Skeletal muscle cell (primary cell): Measurements from ENCODE around the gene STAC2.
"Not testable (repeated sequence)": the region's sequence is repeated elsewhere in the genome, so short reads cannot be mapped to it uniquely, and the experiment has no call there.

Experiments
- DNase-seq: peaks from one replicate; pipeline ENCODE4 v3.0.0-alpha.2; 2010; ENCODE audit warnings: low read depth
- H3K4me3 ChIP-seq: 2 replicates; pipeline ENCODE4 v1.5.1; 2011; ENCODE audit warnings: low read depth, mild to moderate bottlenecking, control low read depth, low read length, moderate library complexity

Gene STAC2, protein sequence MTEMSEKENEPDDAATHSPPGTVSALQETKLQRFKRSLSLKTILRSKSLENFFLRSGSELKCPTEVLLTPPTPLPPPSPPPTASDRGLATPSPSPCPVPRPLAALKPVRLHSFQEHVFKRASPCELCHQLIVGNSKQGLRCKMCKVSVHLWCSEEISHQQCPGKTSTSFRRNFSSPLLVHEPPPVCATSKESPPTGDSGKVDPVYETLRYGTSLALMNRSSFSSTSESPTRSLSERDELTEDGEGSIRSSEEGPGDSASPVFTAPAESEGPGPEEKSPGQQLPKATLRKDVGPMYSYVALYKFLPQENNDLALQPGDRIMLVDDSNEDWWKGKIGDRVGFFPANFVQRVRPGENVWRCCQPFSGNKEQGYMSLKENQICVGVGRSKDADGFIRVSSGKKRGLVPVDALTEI

DNA sequence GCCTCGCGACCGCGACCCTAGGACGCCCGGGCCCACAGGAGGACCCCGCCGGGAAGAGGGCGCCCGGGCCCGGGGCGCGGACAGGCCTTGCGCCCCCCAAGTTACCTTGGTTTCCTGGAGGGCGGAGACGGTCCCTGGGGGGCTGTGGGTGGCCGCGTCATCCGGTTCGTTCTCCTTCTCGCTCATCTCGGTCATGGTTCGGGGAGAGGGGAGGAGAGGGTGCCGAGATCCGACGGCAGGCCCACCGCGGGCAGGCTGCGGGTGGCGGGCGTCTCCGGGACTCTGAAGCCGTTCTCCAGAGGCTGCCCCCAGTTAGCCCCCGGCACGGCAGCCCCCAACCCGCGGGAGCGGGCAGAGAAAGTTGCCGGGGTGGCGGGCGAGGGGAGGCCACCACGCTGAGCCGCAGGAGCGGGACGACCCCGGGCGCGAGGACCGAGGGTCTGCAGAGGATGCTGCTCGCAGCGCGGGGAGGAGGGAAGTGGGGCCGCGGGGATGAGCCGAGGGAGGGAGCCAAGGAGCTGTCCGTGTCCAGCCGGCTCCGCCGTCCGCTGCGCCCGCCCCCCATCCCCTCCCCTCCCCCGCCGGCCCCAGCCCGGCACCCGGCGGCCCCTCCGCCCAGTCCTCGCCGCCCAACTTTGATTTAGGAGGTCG, at the start of gene STAC2:
Gene STAC2 (minus strand): TSS at position 638 of the 651 bp plus-strand sequence. CDS start 443 bp downstream, at position 195.
- peak within 1 kb of the TSS; percentile 43 for H3K4me3 ChIP-seq
- no peak for DNase-seq

DNA sequence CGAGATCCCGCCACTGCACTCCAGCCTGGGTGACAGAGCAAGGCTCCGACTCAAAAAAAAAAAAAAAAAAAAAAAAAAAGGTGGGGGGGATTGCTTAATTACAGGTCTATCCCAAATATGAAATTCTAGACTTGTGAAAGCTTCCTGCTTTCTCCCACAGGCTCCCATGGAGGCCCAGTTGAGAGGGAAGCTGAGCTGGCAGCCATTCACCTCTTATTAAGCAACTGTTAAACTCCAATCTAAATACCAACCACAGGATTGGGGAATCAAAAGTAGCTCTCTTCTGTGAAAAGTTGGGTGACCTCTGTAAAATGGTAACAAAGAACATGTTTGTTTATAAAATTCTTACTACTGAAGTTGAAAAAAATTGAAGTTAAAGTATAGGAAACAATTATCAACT, 45.8 kb upstream of the STAC2 start:
- H3K4me3 ChIP-seq, result no peak overlapping the region
- DNase-seq, result peak; percentile 18

DNA sequence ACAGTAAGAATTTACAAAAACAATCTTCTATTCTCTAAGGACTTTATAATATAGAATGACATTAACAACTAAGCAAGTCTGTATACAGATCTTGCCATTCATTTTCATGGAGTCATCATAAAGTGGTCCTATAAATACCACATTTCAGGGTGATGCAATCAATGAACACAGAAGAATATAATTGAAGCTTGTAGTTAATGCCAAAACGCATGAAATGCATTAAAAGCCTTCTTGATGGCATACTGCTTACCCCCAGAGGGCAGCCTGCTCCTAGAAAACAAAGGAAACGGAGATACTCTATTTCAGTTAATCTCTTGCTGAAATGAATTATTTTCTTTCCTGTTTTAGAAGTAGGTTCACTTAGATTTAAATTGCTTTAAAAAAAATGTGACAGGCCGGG, 45.2 kb upstream of the STAC2 start:
- H3K4me3 ChIP-seq, result no peak overlapping the region
- DNase-seq, result peak; percentile 62

DNA sequence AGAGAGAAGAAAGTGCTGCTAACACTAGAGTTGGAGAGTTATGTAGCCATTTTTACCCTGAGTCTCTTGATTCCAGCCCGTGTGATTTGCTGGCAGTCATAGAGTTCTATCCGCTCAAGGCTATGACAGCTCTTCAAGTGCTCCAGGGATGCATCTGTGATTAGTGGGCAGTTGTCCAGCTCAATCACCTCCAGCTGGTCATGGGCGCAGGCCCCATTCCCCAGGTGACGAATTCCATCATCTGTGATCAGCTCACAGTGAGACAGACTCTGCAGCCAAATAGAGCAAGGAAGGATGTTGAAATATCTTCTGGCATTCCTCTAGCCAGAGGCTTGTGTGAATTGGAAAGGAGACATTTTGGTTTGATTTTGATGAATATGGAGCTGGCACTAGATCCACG, 38.4 kb upstream of the STAC2 start:
- no peak for DNase-seq
- H3K4me3 ChIP-seq, result no peak overlapping the region

DNA sequence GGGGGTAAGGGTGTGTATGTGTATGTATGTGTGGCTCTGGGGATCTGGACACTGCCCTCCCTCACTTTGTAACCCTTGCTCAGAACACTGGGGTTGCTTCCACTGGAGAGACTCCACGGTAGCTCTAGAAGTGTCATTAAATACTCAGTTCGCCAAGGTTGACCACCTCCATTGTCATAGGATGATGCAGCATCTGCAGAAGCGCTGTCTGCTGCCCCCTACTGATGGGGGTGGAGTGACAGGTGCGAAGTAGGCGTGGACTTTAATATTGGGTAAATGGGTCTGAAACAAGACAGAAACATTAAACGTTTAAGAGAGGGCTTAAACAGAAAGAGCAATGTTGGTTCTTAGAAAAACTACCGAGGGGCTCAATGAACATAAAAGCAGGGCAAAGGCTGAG, 35.5 kb upstream of the STAC2 start:
- no peak overlapping the region for H3K4me3 ChIP-seq
- DNase-seq, result no peak

DNA sequence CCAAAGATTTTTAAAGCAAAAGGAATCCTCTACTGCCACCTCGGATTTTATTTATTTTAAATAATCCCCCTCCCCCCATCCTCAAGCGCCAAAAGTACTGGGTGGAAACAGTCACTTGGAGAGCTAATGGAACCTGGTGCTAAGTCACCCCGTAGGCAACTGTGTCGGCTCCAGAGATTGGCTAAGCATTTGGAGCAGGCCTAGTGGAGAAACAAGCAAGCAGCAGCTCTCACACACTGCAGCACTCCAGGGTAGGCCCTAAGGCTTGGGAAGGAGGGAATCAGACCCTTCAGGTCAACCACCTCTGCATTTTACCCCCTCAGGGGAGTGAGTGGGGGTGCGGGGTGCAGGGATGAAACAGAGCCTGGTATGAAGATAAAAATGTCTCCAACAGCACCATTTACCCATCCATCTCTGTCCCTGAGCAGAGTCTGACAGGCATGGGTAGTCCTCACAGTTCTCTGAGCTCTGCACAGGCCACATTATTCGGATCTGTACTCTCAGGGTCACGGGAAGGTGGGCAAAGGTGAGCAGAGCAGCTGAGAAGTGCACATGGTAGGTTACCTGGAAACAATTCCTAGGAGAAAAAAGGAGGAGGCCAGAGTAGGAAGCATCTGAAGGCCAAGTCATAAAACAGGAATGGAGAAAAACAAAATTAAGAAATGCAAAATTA, 27.2 kb upstream of the STAC2 start:
- no peak for DNase-seq
- H3K4me3 ChIP-seq, result no peak overlapping the region

DNA sequence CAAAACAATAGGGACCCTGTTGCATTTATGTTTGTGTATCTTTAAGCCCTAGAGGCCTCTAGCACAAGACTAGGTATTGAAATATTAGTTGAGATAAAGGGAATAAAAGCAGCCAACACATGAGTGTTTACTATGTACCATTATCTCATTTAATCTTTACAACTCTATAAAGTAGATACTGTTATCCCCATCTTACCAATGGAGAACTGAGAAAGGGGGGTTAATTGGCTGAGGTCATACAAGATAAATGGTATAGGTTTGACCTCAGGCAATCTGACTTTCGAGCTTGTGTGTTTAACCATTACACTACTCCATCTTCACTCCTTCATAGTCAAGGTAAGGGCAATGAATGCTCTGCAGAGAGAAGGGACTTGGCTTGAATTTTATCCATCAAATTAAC, 26.3 kb upstream of the STAC2 start:
- DNase-seq, result no peak
- no peak overlapping the region for H3K4me3 ChIP-seq

DNA sequence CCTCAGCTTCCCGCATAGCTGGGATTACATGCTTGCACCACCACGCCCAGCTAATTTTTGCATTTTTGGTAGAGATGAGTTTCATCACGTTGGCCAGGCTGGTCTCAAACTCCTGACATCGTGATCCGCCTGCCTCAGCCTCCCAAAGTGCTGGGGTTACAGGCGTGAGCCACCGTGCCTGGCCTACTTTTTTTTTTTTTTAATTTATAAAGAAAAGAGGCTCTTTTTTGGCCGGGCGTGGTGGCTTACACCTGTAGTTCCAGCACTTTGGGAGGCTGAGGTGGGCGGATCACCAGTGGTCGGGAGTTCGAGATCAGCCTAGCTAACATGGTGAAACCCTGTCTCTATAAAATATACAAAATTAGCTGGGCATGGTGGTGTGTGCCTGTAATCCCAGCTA, 24.3 kb upstream of the STAC2 start:
- H3K4me3 ChIP-seq, DNase-seq: not testable (repeated sequence)

DNA sequence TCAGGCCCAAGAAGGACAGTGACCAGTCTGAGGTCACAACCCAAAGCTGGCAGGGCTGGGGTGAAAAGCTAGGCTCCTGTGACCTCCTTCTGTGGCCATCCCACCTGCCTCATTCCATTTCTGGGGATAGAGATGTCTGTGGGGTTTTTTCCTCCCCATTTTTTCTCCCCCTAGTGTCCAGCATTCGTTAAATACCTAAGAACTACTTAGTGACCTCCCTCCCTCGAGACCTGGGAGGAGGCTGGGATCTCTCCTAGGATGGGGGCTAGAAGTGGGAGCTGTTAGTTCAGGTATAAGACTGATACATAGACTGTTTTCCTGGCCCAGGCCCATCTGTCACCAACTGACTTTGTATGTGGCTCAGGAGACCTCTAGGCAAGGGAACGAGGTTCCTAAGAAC, 20.5 kb upstream of the STAC2 start:
- no peak for DNase-seq
- H3K4me3 ChIP-seq, result no peak overlapping the region

DNA sequence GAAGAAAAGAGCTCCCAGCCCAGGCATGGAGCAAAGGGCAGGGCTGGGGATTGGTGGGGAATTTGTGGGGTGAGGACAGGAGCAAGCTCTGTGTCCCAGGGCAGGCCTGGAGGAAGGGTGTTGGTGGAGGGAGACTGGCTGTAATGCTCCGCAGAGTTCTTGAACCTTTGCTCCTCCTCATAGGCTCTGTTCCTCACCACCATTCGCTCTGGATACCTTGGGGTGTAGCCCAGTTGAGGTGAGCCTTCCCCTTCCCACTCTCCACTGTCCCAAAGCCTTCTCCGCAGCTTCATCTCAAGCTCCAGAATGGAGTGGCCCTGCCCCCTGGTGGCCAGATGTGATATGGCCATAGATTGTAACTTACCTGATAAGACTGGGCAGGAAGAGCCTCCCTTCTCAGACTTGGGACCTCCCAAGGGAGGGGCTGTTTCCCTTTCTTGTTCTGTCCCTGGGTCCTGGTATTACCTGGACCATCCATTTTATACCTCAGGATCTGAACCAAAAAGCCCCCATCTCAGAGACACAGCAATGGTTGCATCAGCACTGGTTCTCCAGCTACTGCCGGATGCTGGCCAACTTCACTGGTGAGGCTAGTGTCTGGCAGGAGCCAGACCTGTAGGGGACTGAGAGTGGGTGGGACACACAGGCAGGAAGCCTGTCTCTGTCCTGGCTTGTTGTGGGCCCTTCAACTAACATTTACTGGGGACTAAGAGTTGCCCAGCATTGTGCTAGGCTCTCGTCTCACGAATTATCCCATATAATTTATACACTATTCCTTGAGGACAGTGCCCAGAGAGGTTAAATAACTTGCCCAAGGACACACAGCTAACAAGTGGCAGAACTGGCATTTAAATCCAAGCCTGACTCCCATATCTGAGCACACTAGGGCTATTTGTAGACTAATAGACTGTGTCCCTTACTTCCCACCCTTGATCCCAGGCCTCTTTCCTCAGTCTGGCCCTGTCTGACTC, 19.1 kb upstream of the STAC2 start:
- peak; percentile 33 for DNase-seq
- H3K4me3 ChIP-seq, result no peak overlapping the region

DNA sequence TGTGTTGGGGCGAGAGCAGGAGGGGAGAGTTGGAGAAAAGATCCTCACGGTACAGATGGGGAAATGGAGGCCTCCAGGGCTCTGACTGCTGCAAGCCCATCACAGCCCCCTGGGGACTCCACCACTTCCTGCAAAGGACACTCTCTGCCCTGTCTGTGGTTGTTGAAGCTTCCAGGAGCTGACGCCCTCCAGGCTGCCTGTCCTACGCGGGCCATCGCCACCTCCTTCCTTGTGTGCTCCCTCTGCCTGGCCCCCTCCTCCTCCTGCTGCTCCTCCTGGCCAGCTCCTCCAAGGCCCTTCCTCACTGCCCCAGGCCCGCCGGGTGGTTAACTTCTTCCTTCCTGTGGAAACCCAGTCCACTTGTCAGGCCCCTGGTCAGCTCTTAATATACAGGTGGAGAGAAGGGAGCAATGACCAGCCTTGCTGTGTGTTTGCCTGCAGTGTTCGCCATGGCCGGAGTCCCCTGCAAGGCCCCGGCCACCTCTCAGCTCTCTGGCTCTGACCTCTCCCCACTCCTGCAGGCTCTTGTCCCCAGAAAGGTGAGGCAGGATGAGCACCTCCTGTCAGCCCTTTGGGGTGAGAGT, 18.4 kb upstream of the STAC2 start:
- no peak for DNase-seq
- no peak overlapping the region for H3K4me3 ChIP-seq

DNA sequence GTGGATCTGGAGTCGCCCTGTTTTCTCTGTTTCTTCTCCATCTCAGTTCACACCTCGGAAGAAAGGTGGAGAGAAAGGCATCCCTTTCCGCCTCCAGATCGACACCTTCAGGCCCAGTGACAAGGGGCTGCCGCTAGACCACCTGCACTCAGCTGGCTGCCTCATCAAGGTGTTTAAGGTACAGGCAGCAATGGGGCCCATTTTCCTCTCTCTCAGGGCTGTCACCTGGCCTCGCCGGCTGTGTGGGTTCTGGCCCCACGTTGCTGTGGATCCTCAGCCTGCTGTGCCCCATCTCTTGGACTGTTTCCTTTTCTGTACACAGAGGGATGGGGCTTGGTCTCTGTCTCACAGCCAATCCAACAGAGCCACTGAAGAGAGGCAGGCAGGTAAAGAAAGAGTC, 17.4 kb upstream of the STAC2 start:
- DNase-seq, result no peak

DNA sequence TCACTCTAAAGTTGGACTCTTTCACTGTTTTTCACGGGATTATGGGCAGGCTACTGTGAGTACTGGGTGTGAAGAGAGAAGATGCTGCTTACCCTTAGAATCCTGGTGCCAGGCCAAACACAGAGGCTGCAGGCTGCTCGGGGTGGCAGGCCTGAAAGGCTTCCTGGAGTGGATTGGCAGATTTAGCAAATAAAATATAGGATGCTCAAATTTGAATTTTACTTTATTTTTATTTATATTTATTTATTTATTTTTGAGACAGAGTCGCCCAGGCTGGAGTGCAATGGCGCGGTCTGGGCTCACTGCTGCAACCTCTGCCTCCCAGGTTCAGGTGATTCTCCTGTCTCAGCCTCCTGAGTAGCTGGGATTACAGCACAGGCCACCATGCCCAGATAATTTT, 14.9 kb upstream of the STAC2 start:
- no peak overlapping the region for H3K4me3 ChIP-seq
- DNase-seq, result no peak

More for the DNA sequence above, 17.4 kb upstream of the STAC2 start:
- no peak overlapping the region for H3K4me3 ChIP-seq

DNA sequence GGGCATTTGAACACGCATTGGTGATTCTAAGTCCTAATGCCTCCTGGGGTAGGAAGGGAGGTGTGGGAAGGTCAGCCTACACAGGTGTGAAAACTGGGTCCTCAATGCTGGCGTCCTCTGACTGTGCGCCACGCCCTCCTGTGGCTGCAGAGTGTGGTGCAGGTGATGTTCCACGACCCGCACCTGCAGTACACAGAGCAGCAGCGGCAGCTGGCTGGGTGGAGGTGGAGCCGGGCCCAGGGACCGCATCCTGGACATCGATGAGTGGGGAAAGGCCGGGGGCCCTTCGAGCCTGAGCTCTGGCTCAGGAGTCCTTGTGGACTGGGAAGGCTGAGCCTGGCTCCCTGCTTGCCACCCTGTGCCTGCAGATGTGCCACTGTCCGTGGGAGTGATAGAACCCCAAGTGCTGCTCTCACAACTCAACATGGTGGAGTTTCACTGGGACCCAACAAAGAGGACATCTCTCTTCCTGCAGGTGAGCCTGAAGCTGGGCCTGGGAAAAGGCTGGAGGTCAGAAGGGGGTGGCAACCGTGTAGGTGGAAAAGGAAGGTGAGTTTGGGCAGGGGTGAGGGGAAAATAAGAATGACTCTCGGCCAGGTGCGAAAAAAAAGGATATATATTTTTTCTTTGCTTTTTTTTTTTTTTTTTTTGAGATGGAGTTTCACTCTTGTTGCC, 14.0 kb upstream of the STAC2 start:
- no peak for DNase-seq
- H3K4me3 ChIP-seq, result no peak overlapping the region

DNA sequence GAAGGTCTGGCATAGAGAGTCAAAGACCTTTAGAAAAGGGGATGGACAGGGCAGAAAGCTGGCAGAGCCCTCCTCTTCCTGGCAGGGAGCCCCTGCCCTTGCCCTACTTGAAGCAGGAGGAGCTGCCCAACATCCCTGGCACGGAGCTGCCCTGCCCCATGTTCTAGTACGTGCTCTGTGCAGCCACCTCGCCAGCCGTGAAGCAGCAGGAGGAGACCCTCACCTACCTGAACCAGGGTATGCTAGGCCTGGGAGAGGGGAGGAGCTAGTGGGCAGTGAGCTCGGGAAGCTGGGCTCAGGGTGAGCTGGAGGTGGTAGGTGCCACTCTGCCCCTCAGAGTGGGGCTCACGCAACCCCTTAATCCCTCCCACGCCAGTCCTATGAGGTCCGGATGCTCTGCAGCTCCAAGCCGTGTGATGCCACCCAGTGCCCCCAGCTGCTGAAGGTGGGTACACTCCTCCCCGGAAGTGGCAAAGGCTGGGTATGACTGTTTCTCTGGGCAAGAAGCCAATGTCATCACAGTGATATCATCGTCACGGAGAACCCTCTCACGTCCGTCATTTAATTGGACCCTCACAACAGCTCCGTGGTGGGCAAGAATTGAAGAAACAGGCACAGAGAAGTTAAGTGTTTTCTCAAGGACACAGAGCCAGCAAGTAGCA, 12.7 kb upstream of the STAC2 start:
- no peak for DNase-seq
- H3K4me3 ChIP-seq, result no peak overlapping the region

DNA sequence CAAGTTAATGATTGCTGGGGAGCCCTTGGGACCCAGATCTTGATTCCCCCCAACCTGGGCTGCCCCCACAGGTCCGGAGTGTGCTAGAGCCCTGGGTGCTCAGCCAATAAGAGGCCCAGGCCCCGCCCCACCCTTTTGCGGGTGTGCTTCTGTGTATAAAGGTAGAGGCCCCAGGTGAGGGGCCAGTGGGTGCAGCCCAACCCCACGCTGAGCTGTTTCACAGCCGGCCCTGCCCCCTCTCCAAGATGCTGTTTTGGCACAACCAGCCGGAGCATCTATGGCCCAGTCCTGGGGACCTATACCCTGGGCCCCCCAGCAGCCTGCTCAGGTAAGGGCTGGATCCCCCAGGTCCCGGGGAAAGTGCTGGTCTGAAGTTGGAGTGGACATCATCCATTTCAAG, 11.8 kb upstream of the STAC2 start:
- no peak for DNase-seq
- no peak overlapping the region for H3K4me3 ChIP-seq

DNA sequence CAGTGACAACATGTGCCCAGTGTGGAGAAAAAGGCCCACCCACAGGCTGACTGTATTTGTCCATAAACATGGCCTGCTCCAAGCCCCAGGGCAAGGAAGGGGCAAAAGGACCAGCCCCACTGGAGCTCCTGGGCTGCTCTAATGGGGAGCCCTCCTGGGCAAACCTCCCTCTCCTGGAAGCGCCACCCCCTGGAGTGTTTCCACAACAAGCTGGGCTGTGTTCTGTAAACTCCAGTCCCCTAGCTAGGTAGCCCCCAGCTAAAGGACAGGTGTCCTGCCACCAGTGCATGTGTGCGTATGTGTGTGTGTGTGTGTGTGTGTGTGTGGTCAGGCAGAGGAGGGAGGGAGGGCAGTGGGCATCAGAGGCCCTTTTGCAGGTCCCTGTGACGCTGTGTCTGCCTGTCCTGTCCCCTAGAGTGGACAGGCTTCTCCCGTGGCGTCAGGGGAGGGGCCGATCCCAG, 11.3 kb upstream of the STAC2 start:
- no peak overlapping the region for H3K4me3 ChIP-seq
- DNase-seq, result no peak

DNA sequence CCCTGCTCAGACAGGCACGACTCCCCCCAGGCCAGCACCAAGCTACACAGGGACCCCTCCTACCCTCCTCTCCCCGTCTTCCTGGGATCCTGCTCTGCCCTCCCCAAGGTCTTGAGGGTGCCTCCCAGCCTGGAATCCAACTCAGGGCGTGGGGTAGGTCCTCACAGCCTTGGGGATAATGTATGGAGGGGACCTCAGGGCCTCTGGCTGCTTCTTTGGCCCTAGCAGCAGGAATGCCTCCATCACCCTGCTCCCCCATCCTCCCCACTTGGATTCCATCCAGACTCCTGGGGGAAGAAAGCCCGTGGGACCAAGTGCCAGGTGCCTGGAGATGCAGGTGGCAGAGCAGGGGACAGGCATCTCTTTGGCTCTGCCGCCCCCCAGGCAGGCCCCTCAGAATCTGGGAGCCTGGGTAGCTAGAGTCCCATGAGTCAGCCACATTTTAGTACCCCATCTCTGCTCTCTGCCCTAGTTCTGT, 10.7 kb upstream of the STAC2 start:
- no peak for DNase-seq
- H3K4me3 ChIP-seq, result no peak overlapping the region
